A172 (cell line): ENCODE data around the gene ANKHD1. TPM values are rescaled to one million over a fixed set of nuclear protein-coding genes. Genes with fewer than 3 reads are reported as not detected.
"Not testable (repeated sequence)": the region's sequence is repeated elsewhere in the genome, so short reads cannot be mapped to it uniquely, and the experiment has no call there.

ENCODE experiments used
- DNase-seq: peaks from one replicate; pipeline ENCODE4 v3.0.0-alpha.2; 2015; ENCODE audit warnings: low spot score
- total RNA-seq: library from RNA; depleted of rRNA; stranded (reverse); fragments of >200 nt; shearing (Covaris generic); gene quantifications from 2 replicates; pipeline ENCODE4 v1.2.3, GENCODE V29; 2014

Gene ANKHD1
- total RNA-seq, 1 experiment from 2014 or later: 49.3 TPM

- DNase-seq: peak; percentile 81
Observed at GRCh38 chr5:140372971-140373487, 28.6 kb upstream of the ANKHD1 start.

GRCh38 chr5:140381351-140381750, 20.3 kb upstream of the ANKHD1 start:
- no peak for DNase-seq

GRCh38 chr5:140381972-140382371, 19.7 kb upstream of the ANKHD1 start:
- no peak for DNase-seq

GRCh38 chr5:140382866-140383265, 18.8 kb upstream of the ANKHD1 start:
- DNase-seq: no peak

- no peak for DNase-seq
Observed at GRCh38 chr5:140383300-140383699, 18.3 kb upstream of the ANKHD1 start.

GRCh38 chr5:140388052-140388451, 13.6 kb upstream of the ANKHD1 start:
- DNase-seq: no peak

- DNase-seq: no peak
Observed at GRCh38 chr5:140391312-140391711, 10.3 kb upstream of the ANKHD1 start.

- no peak for DNase-seq
Observed at GRCh38 chr5:140391732-140392131, 9.9 kb upstream of the ANKHD1 start.

GRCh38 chr5:140393738-140394137, 7.9 kb upstream of the ANKHD1 start:
- no peak for DNase-seq

- DNase-seq: no peak
Observed at GRCh38 chr5:140398379-140398811, 3.2 kb upstream of the ANKHD1 start.

- DNase-seq: no peak
Observed at GRCh38 chr5:140399979-140400729, 1.5 kb upstream of the ANKHD1 start.

- peak; percentile 98 for DNase-seq
Observed at GRCh38 chr5:140400730-140401361, 787 bp upstream of the ANKHD1 start.

- DNase-seq: peak; percentile 45
Observed at GRCh38 chr5:140402258-140403074, 833 bp downstream of the ANKHD1 start.

- no peak for DNase-seq
Observed at GRCh38 chr5:140403613-140404012, 2.0 kb downstream of the ANKHD1 start.

- DNase-seq: peak; percentile 7
Observed at GRCh38 chr5:140408750-140409241, 7.2 kb downstream of the ANKHD1 start.

GRCh38 chr5:140413230-140413629, 11.6 kb downstream of the ANKHD1 start:
- DNase-seq: no peak

GRCh38 chr5:140417235-140417634, 15.6 kb downstream of the ANKHD1 start:
- DNase-seq: no peak

- no peak for DNase-seq
Observed at GRCh38 chr5:140418862-140419520, 17.4 kb downstream of the ANKHD1 start.

GRCh38 chr5:140420226-140420570, 18.6 kb downstream of the ANKHD1 start:
- no peak for DNase-seq

GRCh38 chr5:140420665-140421361, 19.2 kb downstream of the ANKHD1 start:
- DNase-seq: no peak

GRCh38 chr5:140421375-140421774, 19.7 kb downstream of the ANKHD1 start:
- not testable (repeated sequence) for DNase-seq
